ENCODE measurements around the gene IDH3G.

DNA sequence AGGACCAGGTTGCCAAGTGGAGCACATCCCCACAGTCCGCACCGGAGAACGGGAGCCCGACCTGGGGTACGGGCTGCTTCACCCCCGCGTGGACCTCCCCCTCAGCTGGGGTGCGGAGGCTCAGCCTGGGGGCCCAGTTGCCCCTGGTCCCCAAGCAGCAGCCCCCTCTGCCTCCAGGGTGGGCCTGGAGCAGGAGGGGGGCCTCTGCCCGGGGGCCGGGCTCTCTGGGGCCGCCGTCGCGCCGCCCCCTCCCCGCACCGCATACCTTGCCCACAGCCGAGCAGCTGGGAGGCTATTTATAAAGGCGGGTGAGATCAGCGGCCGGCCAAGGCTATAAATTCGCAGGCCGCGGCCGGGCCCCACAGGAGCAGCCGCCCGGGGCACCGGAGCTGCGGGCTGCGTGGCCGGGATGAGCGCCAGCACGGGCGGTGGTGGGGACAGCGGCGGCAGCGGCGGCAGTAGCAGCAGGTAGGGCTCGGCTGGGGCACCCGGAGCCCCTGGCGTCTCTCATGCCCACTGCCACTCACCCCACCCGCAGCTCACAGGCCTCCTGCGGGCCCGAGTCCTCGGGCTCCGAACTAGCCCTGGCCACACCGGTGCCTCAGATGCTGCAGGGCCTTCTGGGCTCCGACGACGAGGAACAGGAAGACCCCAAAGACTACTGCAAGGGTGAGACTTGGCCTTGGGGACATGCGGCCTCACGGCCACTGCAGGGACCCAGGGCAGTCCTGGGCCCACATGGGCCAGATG is 13.3 kb downstream of the IDH3G start, which contains the start of gene SRPK3:
- TF ChIP-seq CTCF (IDR thresholded peaks at IDR 0.05) (no peak), POLR2A (IDR thresholded peaks at IDR 0.05) (no peak)

Data from uterus (tissue), 2 donors.